HL-60 (cell line): ENCODE measurements around the gene GAS2.

ENCODE experiments used
- CTCF ChIP-seq: IDR thresholded peaks from one replicate; pipeline ENCODE4 v1.5.1; 2011; ENCODE audit warnings: low read length, control low read depth, inconsistent platforms; ENCODE audit not compliant: insufficient read depth
- GABPA ChIP-seq: IDR thresholded peaks from 2 replicates; pipeline ENCODE4 v1.6.1; 2012; ENCODE audit warnings: low read depth
- POLR2AphosphoS5 ChIP-seq: IDR thresholded peaks from 2 replicates; pipeline ENCODE4 v1.6.1; 2012; ENCODE audit warnings: low read depth
- TF ChIP-seq, protein P1 (sequence below): IDR thresholded peaks from 2 replicates; pipeline ENCODE4 v1.6.1; 2012; ENCODE audit warnings: low read depth; ENCODE audit not compliant: insufficient replicate concordance

GRCh38 chr11:22800482-22800881 is 134.1 kb downstream of the GAS2 start:
- TF ChIP-seq CTCF: no peak
- TF ChIP-seq POLR2AphosphoS5: no peak
- TF ChIP-seq, protein P1, sequence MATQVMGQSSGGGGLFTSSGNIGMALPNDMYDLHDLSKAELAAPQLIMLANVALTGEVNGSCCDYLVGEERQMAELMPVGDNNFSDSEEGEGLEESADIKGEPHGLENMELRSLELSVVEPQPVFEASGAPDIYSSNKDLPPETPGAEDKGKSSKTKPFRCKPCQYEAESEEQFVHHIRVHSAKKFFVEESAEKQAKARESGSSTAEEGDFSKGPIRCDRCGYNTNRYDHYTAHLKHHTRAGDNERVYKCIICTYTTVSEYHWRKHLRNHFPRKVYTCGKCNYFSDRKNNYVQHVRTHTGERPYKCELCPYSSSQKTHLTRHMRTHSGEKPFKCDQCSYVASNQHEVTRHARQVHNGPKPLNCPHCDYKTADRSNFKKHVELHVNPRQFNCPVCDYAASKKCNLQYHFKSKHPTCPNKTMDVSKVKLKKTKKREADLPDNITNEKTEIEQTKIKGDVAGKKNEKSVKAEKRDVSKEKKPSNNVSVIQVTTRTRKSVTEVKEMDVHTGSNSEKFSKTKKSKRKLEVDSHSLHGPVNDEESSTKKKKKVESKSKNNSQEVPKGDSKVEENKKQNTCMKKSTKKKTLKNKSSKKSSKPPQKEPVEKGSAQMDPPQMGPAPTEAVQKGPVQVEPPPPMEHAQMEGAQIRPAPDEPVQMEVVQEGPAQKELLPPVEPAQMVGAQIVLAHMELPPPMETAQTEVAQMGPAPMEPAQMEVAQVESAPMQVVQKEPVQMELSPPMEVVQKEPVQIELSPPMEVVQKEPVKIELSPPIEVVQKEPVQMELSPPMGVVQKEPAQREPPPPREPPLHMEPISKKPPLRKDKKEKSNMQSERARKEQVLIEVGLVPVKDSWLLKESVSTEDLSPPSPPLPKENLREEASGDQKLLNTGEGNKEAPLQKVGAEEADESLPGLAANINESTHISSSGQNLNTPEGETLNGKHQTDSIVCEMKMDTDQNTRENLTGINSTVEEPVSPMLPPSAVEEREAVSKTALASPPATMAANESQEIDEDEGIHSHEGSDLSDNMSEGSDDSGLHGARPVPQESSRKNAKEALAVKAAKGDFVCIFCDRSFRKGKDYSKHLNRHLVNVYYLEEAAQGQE: no peak
- no peak for TF ChIP-seq GABPA
